Ishikawa (cell line): ENCODE results near the gene CASP9.

Experiments
- CEBPB ChIP-seq: IDR thresholded peaks from 2 replicates; pipeline ENCODE4 v1.6.1; 2012
- EGR1 ChIP-seq: IDR thresholded peaks from 2 replicates; pipeline ENCODE4 v1.6.1; 2012
- EP300 ChIP-seq: IDR thresholded peaks from 2 replicates; pipeline ENCODE4 v1.6.1; 2012; ENCODE audit warnings: borderline replicate concordance
- FOXM1 ChIP-seq: IDR thresholded peaks from 2 replicates; pipeline ENCODE4 v1.6.1; 2012; ENCODE audit warnings: low read depth, borderline replicate concordance
- MAX ChIP-seq: IDR thresholded peaks from 2 replicates; pipeline ENCODE4 v1.6.1; 2012
- NFIC ChIP-seq: IDR thresholded peaks from 2 replicates; pipeline ENCODE4 v1.6.1; 2012
- RAD21 ChIP-seq: IDR thresholded peaks from 2 replicates; pipeline ENCODE4 v1.6.1; 2012; ENCODE audit warnings: low read depth
- REST ChIP-seq: IDR thresholded peaks from 2 replicates; pipeline ENCODE4 v1.6.1; 2012; ENCODE audit warnings: low read depth, mild to moderate bottlenecking
- TAF1 ChIP-seq: IDR thresholded peaks from 2 replicates; pipeline ENCODE4 v1.6.1; 2012; ENCODE audit warnings: low read depth, mild to moderate bottlenecking
- TCF12 ChIP-seq: IDR thresholded peaks from 2 replicates; pipeline ENCODE4 v1.6.1; 2012; ENCODE audit warnings: low read depth
- TEAD4 ChIP-seq: IDR thresholded peaks from 2 replicates; pipeline ENCODE4 v1.6.1; 2012
- USF1 ChIP-seq: IDR thresholded peaks from 2 replicates; pipeline ENCODE4 v1.6.1; 2012
- YY1 ChIP-seq: IDR thresholded peaks from 2 replicates; pipeline ENCODE4 v1.6.1; 2012; ENCODE audit warnings: low read depth

GRCh38 chr1:15543251-15543588 lies 19.2 kb upstream of the CASP9 start:
- no peak for TF ChIP-seq YY1
- TF ChIP-seq RAD21, result no peak
- TF ChIP-seq REST, result no peak
- TF ChIP-seq TAF1, result no peak
- no peak for TF ChIP-seq CEBPB
- no peak for TF ChIP-seq USF1
- TF ChIP-seq EGR1, result no peak
- no peak for TF ChIP-seq MAX
- no peak for TF ChIP-seq TEAD4
- TF ChIP-seq EP300, result no peak
- no peak for TF ChIP-seq FOXM1
- TF ChIP-seq TCF12, result no peak
- no peak for TF ChIP-seq NFIC
